Prostate gland (tissue), 2 donors: ENCODE data around the gene FLOT2. TPM values are rescaled to one million over a fixed set of nuclear protein-coding genes. Genes with fewer than 3 reads are reported as not detected.
A peak's percentile ranks its signal among the peaks of the same experiment; 100 is the strongest.

Source experiments
- DNase-seq: peaks from one replicate; pipeline ENCODE4 v3.0.0-alpha.2; 2019; ENCODE audit warnings: low spot score
- H3K27ac ChIP-seq, 2 donors: fragments of 200-600 bp; sonication (generic); 2 replicates each; pipeline ENCODE4 v1.5.1; 2017 to 2019
- H3K27me3 ChIP-seq: fragments of 200-600 bp; sonication (generic); replicated peaks from 2 replicates; pipeline ENCODE4 v1.5.1; 2019; ENCODE audit not compliant: insufficient read depth
- H3K36me3 ChIP-seq, 2 donors: fragments of 200-600 bp; sonication (generic); 1 replicate in 1 of 2; 2 replicates in 1 of 2; pipeline versions ENCODE4 v1.5.1 to v1.8.1; 2017 to 2019
- H3K4me1 ChIP-seq: fragments of 200-600 bp; sonication (generic); replicated peaks from 2 replicates; pipeline ENCODE4 v1.5.1; 2019
- H3K4me3 ChIP-seq, 2 donors: fragments of 200-600 bp; sonication (generic); 2 replicates each; pipeline ENCODE4 v1.5.1; 2017 to 2019
- H3K9me3 ChIP-seq: fragments of 200-600 bp; sonication (generic); 2 replicates; pipeline ENCODE4 v1.5.1; 2017
- POLR2A ChIP-seq: fragments of 450-650 bp; IDR thresholded peaks from one replicate; pipeline ENCODE4 v1.6.1; 2016; ENCODE audit warnings: antibody characterized with exemption, mild to moderate bottlenecking
- POLR2AphosphoS5 ChIP-seq: sonication (generic); formaldehyde crosslinking; IDR thresholded peaks from one replicate; pipeline ENCODE4 v1.6.1; 2017; ENCODE audit warnings: antibody characterized with exemption
- WGBS: methylation state at CpG from one replicate; pipeline ENCODE4 v1.1.5; 2018; 5-methylcytosine and 5-hydroxymethylcytosine counted together
- intact Hi-C: fragments of 100-400 bp; cut with DNase I; formaldehyde crosslinking; loops from one replicate; pipeline ENCODE4 v1.14.2; 2022
- total RNA-seq, 2 donors: library from RNA; depleted of rRNA; stranded (reverse); fragments of >200 nt; gene quantifications; one replicate each; pipeline ENCODE4 v1.1.0, GENCODE V29; 2016
- TF ChIP-seq, protein P1 (sequence below), 4 experiments: fragments of 200-600 bp in 2 of 4; fragments of 450-650 bp in 2 of 4; sonication (generic) in 2 of 4; IDR thresholded peaks; 1 replicate in 3 of 4; 2 replicates in 1 of 4; pipeline ENCODE4 v1.5.1; 2016 to 2019; ENCODE audit warnings: antibody characterized with exemption in 4 of 4, mild to moderate bottlenecking in 2 of 4, moderate library complexity in 2 of 4

FLOT2 gene
- total RNA-seq, 2 donors from 2014 or later: 82.9 to 121 TPM

DNA sequence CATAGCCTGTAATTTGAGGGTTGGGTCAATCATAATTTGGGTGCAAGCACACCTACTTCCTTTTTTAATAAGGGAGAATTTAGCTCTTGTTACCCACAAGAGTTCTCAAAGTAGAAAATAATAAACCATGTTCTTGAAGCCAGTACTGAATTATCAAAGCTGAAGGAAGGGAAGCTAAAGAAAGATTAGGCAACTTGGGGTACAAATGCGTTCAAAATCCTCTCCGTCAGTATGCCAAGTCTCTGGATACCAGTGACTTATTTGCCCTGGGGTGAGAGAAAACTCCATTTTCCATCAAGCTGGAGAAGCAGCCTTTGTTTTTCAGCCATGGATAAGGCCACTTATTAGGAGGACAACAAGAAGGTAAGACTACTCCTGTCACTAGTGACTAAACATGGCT lies 28.8 kb upstream of the FLOT2 start:
- intact Hi-C loops: no loop called here
- H3K36me3 ChIP-seq: no peaks in the 10 kb centered on the region

DNA sequence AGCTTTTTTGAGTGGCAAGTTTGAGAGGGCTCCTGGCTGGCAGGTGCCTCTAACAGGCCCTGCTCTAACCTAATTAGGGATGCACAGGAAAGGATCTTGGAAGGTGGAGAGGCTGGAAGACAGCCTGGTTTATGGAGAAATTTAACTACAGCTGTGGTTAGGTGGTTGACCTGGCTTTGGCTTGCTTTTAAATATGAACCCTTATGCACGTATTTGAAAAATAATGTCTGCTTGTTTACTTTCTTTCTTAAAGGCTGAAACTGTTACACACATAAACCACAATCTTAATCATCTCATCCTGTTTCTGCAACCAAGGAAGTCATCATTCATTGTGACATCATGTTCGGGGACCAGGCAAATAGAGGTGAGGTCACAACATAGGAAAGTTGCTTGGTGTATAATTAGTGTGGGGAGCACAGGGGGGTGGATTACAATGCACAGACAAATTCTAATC lies 28.4 kb upstream of the FLOT2 start:
- peak overlapping the region; percentile 13 to 29 for H3K27ac ChIP-seq
- 14% methylated on average over 2 of the region's 2 CpGs for WGBS
- no peaks in the 10 kb centered on the region for H3K27me3 ChIP-seq
- no peak overlapping the region for H3K4me3 ChIP-seq
- TF ChIP-seq POLR2AphosphoS5: peak; percentile 70
- TF ChIP-seq, protein P1, sequence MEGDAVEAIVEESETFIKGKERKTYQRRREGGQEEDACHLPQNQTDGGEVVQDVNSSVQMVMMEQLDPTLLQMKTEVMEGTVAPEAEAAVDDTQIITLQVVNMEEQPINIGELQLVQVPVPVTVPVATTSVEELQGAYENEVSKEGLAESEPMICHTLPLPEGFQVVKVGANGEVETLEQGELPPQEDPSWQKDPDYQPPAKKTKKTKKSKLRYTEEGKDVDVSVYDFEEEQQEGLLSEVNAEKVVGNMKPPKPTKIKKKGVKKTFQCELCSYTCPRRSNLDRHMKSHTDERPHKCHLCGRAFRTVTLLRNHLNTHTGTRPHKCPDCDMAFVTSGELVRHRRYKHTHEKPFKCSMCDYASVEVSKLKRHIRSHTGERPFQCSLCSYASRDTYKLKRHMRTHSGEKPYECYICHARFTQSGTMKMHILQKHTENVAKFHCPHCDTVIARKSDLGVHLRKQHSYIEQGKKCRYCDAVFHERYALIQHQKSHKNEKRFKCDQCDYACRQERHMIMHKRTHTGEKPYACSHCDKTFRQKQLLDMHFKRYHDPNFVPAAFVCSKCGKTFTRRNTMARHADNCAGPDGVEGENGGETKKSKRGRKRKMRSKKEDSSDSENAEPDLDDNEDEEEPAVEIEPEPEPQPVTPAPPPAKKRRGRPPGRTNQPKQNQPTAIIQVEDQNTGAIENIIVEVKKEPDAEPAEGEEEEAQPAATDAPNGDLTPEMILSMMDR (IDR thresholded peaks at IDR 0.05): no peak
- no peak for DNase-seq
- peaks cover 0 to 3% of the 10 kb centered on the region in 2 donors for H3K36me3 ChIP-seq
- intact Hi-C loops: no loop called here
- no peaks in the 10 kb centered on the region for H3K4me1 ChIP-seq
- H3K9me3 ChIP-seq: no peaks in the 10 kb centered on the region

More for the DNA sequence above, 28.8 kb upstream of the FLOT2 start:
- 90% methylated on average over 2 of the region's 2 CpGs for WGBS
- Histone ChIP-seq H3K4me1 (no peaks in the 10 kb centered on the region), H3K4me3 (no peak overlapping the region), H3K9me3 (no peaks in the 10 kb centered on the region), H3K27ac (peak overlapping the region; percentile 12 to 13), H3K27me3 (no peaks in the 10 kb centered on the region)
- TF ChIP-seq POLR2A: no peak
- no peak for TF ChIP-seq POLR2AphosphoS5
- TF ChIP-seq, protein P1 (IDR thresholded peaks at IDR 0.05): no peak
- DNase-seq: no peak

DNA sequence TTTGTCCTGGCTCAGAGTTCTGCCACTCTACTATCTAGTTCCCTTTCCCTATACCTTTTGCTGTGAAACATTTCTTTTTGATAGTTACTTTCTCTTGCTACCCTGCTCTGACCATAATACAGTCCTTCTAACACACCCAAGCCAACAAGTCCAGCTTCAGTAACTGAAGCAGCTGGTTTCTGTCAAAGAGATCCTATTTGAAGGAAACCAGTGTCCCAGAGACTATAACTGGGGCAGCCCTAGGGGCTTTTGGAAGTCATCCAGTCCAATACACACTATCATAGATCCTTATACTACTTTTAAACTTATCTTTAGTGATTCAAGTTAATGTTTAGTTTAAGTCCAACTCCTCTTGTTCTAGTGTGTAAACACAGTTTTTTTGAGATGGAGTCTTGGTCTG lies 22.7 kb upstream of the FLOT2 start:
- Histone ChIP-seq H3K9me3 (no peaks in the 10 kb centered on the region), H3K4me1 (no peaks in the 10 kb centered on the region), H3K36me3 (peaks cover 0 to 14% of the 10 kb centered on the region in 2 donors), H3K4me3 (no peak overlapping the region), H3K27me3 (no peaks in the 10 kb centered on the region), H3K27ac (no peak overlapping the region)
- intact Hi-C loops: no loop called here
- TF ChIP-seq POLR2A (no peak), POLR2AphosphoS5 (no peak)
- TF ChIP-seq, protein P1 (IDR thresholded peaks at IDR 0.05): no peak
- no peak for DNase-seq

DNA sequence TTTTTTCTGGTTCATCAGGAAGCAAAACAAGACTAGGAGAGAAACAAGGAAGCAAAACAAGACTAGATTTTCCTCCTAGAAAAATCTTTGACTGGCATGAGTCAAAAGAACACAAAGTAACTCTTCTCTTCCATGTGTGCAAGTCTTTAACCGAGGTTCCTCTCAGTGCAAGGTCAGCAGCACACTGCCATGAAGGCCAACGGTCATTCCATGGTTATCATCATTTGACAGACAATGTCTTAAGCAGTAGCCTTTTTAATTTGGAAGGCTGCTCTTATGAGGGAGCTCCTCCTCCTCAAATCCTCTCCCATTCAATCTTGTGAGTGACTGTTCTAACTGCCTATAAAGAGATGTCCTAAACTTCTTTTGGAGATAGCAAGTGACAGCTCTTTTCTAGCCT lies 20.8 kb upstream of the FLOT2 start:
- 73% methylated on average over 2 of the region's 2 CpGs for WGBS

DNA sequence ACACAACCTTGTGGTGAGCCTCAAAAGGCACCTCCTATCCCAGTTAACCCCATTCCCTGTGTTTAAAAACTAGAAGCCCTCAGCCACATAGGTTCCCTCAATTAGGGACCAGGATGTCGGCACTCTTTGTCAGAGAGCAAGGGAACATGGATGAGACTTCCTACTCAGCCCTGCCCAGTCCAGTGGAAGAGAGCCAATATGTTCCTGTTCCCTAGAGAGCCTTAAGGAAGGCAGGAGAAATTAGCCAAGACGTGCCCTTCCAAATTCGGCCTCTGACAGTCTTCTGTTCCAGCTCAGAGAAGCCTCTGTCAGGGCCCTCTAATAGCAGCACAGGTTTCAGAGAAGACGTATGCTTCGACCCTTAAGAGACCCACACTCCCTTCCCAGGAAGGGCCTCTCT lies 19.9 kb upstream of the FLOT2 start:
- no peaks in the 10 kb centered on the region for H3K9me3 ChIP-seq
- DNase-seq: no peak
- WGBS: 60% methylated on average over 5 of the region's 5 CpGs
- H3K4me1 ChIP-seq: no peaks in the 10 kb centered on the region
- H3K27ac ChIP-seq: no peak overlapping the region
- no peaks in the 10 kb centered on the region for H3K27me3 ChIP-seq
- intact Hi-C loops: loop anchor here (5.0 to 10.0 kb wide), 2 partner anchors 155 to 193 kb away; partner anchors contain the start of genes NEK8 and TLCD1
- H3K4me3 ChIP-seq: no peak overlapping the region
- peaks cover 6 to 34% of the 10 kb centered on the region in 2 donors for H3K36me3 ChIP-seq
- TF ChIP-seq, protein P1 (IDR thresholded peaks at IDR 0.05): no peak
- no peak for TF ChIP-seq POLR2AphosphoS5
- no peak for TF ChIP-seq POLR2A

More for the DNA sequence above, 20.8 kb upstream of the FLOT2 start:
- Histone ChIP-seq H3K27me3 (no peaks in the 10 kb centered on the region), H3K27ac (no peak overlapping the region), H3K36me3 (peaks cover 6 to 25% of the 10 kb centered on the region in 2 donors), H3K4me3 (no peak overlapping the region), H3K4me1 (no peaks in the 10 kb centered on the region), H3K9me3 (no peaks in the 10 kb centered on the region)
- TF ChIP-seq POLR2AphosphoS5 (no peak), POLR2A (no peak)
- TF ChIP-seq, protein P1 (IDR thresholded peaks at IDR 0.05): no peak
- DNase-seq: no peak
- intact Hi-C loops: loop anchor here (5.0 to 10.0 kb wide), 2 partner anchors 156 to 193 kb away; partner anchors contain the start of genes NEK8 and TLCD1
